Neural cell (in vitro differentiated cells): ENCODE measurements around the gene CASZ1. TPM values are rescaled to one million over a fixed set of nuclear protein-coding genes. Genes with fewer than 3 reads are reported as not detected.

Experiments
- H2AFZ ChIP-seq: fragments of 200-600, 300-800 bp; sonication (generic), shearing (Covaris generic); 2 replicates; pipeline ENCODE4 v1.6.0; 2014; ENCODE audit warnings: low read depth, mild to moderate bottlenecking, antibody characterized with exemption, low read length, moderate library complexity
- H3F3A ChIP-seq: fragments of 200-600 bp; shearing (Covaris generic); 2 replicates; pipeline ENCODE4 v1.6.1; 2016; ENCODE audit warnings: mild to moderate bottlenecking, moderate library complexity, mixed read lengths, antibody characterized with exemption, low read length; ENCODE audit not compliant: insufficient read depth, poor library complexity, severe bottlenecking
- H3K27ac ChIP-seq: fragments of 200-600, 300-800 bp; sonication (generic), shearing (Covaris generic); 2 replicates; pipeline ENCODE4 v1.5.1; 2014; ENCODE audit warnings: mild to moderate bottlenecking, low read length, moderate library complexity
- H3K27me3 ChIP-seq: fragments of 300-800, 200-600 bp; sonication (generic), shearing (Covaris generic); 2 replicates; pipeline ENCODE4 v1.6.0; 2014; ENCODE audit warnings: mild to moderate bottlenecking, low read depth, low read length, moderate library complexity; ENCODE audit not compliant: insufficient read depth
- H3K36me3 ChIP-seq: fragments of 300-800, 200-600 bp; sonication (generic), shearing (Covaris generic); 2 replicates; pipeline ENCODE4 v1.5.1; 2014; ENCODE audit warnings: mild to moderate bottlenecking, antibody characterized with exemption, low read length, moderate library complexity; ENCODE audit not compliant: insufficient read depth
- H3K4me2 ChIP-seq: fragments of 300-800, 200-600 bp; sonication (generic), shearing (Covaris generic); 2 replicates; pipeline ENCODE4 v1.6.0; 2014; ENCODE audit warnings: mild to moderate bottlenecking, low read length
- H3K4me3 ChIP-seq: fragments of 300-800, 200-600 bp; sonication (generic), shearing (Covaris generic); 2 replicates; pipeline ENCODE4 v1.5.1; 2014; ENCODE audit warnings: mild to moderate bottlenecking, low read length, moderate library complexity
- H3K79me2 ChIP-seq: fragments of 200-600 bp; shearing (Covaris generic); replicated peaks from 2 replicates; pipeline ENCODE4 v1.6.0; 2014; ENCODE audit warnings: mild to moderate bottlenecking, low read length, moderate library complexity; ENCODE audit not compliant: insufficient read depth
- H3K9ac ChIP-seq: fragments of 300-800, 200-600 bp; sonication (generic), shearing (Covaris generic); 2 replicates; pipeline ENCODE4 v1.6.1; 2016; ENCODE audit warnings: mild to moderate bottlenecking, low read length, mixed read lengths
- H3K9me2 ChIP-seq: fragments of 200-600 bp; shearing (Covaris generic); 2 replicates; pipeline ENCODE4 v1.6.1; 2016; ENCODE audit warnings: mild to moderate bottlenecking, low read length, mixed read lengths; ENCODE audit not compliant: insufficient read depth
- H3K9me3 ChIP-seq: fragments of 200-600, 300-800 bp; sonication (generic), shearing (Covaris generic); 2 replicates; pipeline ENCODE4 v1.6.1; 2016; ENCODE audit warnings: mild to moderate bottlenecking, mixed run types, low read length, moderate library complexity, mixed read lengths
- H4K20me1 ChIP-seq: fragments of 200-600 bp; shearing (Covaris generic); 2 replicates; pipeline ENCODE4 v1.6.1; 2016; ENCODE audit warnings: mild to moderate bottlenecking, mixed run types; ENCODE audit not compliant: insufficient read depth
- CTCF ChIP-seq: fragments of 450-650 bp; IDR thresholded peaks from 2 replicates; pipeline ENCODE4 v1.5.1; 2014; ENCODE audit warnings: antibody characterized with exemption, mild to moderate bottlenecking, moderate library complexity; ENCODE audit not compliant: poor library complexity, severe bottlenecking
- EP300 ChIP-seq: fragments of 450-650 bp; conservative IDR thresholded peaks from 2 replicates; pipeline ENCODE4 v1.6.1; 2014; ENCODE audit warnings: antibody characterized with exemption, mild to moderate bottlenecking, moderate library complexity; ENCODE audit not compliant: poor library complexity, severe bottlenecking
- EZH2 ChIP-seq: fragments of 200-600, 300-800 bp; shearing (Covaris generic), sonication (generic); IDR thresholded peaks from 2 replicates; pipeline ENCODE4 v1.6.1; 2014; ENCODE audit warnings: antibody characterized with exemption, low read length, borderline replicate concordance, mild to moderate bottlenecking; ENCODE audit not compliant: insufficient read depth, poor library complexity, severe bottlenecking
- MXI1 ChIP-seq: fragments of 450-650 bp; conservative IDR thresholded peaks from 2 replicates; pipeline ENCODE4 v1.6.1; 2014; ENCODE audit warnings: antibody characterized with exemption, mild to moderate bottlenecking; ENCODE audit not compliant: poor library complexity, severe bottlenecking
- POLR2AphosphoS5 ChIP-seq: IDR thresholded peaks from 2 replicates; pipeline ENCODE4 v1.6.1; 2012
- RAD21 ChIP-seq: fragments of 450-650 bp; conservative IDR thresholded peaks from 2 replicates; pipeline ENCODE4 v1.6.1; 2014; ENCODE audit warnings: antibody characterized with exemption, mild to moderate bottlenecking, moderate library complexity
- REST ChIP-seq: IDR thresholded peaks from 2 replicates; pipeline ENCODE4 v1.6.1; 2012; ENCODE audit warnings: borderline replicate concordance
- SMC3 ChIP-seq: fragments of 450-650 bp; conservative IDR thresholded peaks from 2 replicates; pipeline ENCODE4 v1.6.1; 2014; ENCODE audit warnings: antibody characterized with exemption, mild to moderate bottlenecking, moderate library complexity; ENCODE audit not compliant: poor library complexity
- TAF1 ChIP-seq: IDR thresholded peaks from 2 replicates; pipeline ENCODE4 v1.6.1; 2012; ENCODE audit warnings: low read depth
- polyA plus RNA-seq: library from polyadenylated mRNA; depleted of rRNA; stranded (reverse); fragments of >200 nt; gene quantifications from 2 replicates; pipeline ENCODE4 v1.2.3, GENCODE V29; 2014

The CASZ1 gene
- polyA plus RNA-seq, 1 donor from 2014 or later: 0.27 TPM

- no peaks in the 10 kb centered on the region for H3K27me3 ChIP-seq
- no peaks in the 10 kb centered on the region for H3F3A ChIP-seq
- H3K9me2 ChIP-seq: no peaks in the 10 kb centered on the region
- H2AFZ ChIP-seq: no peak overlapping the region
- no peak overlapping the region for H3K4me3 ChIP-seq
- H3K9ac ChIP-seq: no peak overlapping the region
- H3K79me2 ChIP-seq: no peaks in the 10 kb centered on the region
- H3K4me2 ChIP-seq: no peak overlapping the region
- H3K9me3 ChIP-seq: no peaks in the 10 kb centered on the region
- H3K27ac ChIP-seq: no peak overlapping the region
- no peaks in the 10 kb centered on the region for H3K36me3 ChIP-seq
- no peaks in the 10 kb centered on the region for H4K20me1 ChIP-seq
- TF ChIP-seq MXI1 (no peak), TAF1 (no peak), RAD21 (no peak), REST (no peak), SMC3 (no peak), EZH2 (no peak), POLR2AphosphoS5 (no peak), CTCF (no peak), EP300 (no peak)
Observed at GRCh38 chr1:10713614-10714013, 82.8 kb downstream of the CASZ1 start.

GRCh38 chr1:10712568-10713362, 83.7 kb downstream of the CASZ1 start:
- Histone ChIP-seq H3K79me2 (no peaks in the 10 kb centered on the region), H3K9me3 (no peaks in the 10 kb centered on the region), H3K36me3 (no peaks in the 10 kb centered on the region), H3K9me2 (no peaks in the 10 kb centered on the region), H4K20me1 (no peaks in the 10 kb centered on the region), H3K4me2 (no peak overlapping the region), H3K4me3 (no peak overlapping the region), H2AFZ (no peak overlapping the region), H3K9ac (no peak overlapping the region), H3K27ac (no peak overlapping the region), H3F3A (no peaks in the 10 kb centered on the region), H3K27me3 (no peaks in the 10 kb centered on the region)
- no peak for TF ChIP-seq EZH2
- no peak for TF ChIP-seq CTCF
- no peak for TF ChIP-seq MXI1
- TF ChIP-seq POLR2AphosphoS5: no peak
- no peak for TF ChIP-seq TAF1
- no peak for TF ChIP-seq RAD21
- no peak for TF ChIP-seq REST
- TF ChIP-seq EP300: no peak
- no peak for TF ChIP-seq SMC3
